ENCODE results near the gene CLDN8.
A peak's percentile ranks its signal among the peaks of the same experiment; 100 is the strongest.

The CLDN8 gene

DNA sequence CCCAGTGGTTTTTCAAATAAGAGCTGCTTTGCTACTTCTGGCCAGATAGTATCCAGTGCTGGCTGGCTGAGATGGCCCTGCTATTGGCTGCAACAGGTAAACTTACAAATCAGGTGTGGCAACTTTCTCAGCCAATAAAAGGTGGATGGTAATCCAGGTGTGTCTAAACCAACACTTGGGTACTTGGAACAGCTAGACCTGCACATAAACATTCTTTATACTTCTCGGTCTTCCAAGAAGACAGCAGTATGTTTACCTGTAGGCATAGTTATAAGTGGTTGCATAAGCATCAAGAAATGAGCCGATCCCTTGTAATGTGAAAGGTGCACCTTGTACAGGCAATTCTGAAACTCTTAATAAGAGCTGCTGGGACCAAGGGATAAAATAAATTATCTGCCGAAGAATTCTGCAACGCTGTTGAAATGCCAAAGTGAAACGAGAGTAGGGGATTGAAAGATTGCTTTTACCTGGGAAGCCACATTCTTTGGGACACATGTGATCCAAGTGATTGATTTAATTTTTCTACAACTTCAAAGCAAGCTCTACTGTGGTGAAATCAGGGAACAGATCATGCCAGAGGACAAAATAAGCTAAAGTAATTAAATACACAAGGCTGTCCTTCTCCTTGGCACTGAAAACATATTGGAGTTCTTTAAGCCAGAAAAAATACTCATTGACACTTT lies at the start of gene CLDN8:
TSS of gene CLDN8 (minus strand) at position 57 of the 683 bp plus-strand sequence. CDS start 172 bp downstream, outside the sequence.
- no peak for DNase-seq (ENCODE audit: low read depth)

DNA sequence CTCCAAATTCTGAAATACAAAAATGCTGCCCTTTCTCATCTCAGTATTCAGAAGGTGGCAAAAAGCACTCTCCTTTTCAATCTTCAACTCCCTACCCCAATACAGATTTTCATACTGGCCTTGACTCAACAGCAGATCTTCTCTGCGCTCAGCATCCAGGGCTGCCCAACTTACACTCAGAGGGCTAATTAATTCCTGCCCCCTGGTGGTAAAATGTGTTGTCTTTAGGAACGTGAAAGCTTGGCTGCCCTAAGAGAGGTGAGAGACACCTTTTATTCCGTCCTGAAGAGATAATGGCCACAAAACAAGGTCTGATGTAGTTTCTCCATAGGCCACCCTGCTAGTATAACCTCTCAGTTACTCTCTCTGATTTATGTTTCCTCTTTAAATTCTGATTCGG lies 41.9 kb upstream of the CLDN8 start:
- no peak for DNase-seq (ENCODE audit: low read depth)

DNA sequence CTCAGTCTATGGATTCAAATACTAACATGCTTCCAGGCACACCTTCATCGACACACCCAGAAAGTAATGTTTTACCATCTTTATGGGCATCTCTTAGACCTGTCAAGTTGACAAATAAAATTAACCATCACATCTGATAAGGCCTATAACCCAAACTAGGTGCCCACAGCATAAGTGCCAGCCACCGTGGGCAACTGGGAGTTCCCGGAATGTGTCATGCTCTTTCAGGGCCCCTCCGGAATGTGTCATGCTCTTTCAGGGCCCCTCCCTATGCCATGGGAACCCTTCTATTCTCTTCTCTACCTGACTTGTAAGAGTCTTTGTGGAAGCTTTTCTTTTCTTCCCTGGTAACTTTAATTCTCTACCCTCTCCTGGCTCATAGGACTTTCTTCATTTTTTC lies 40.2 kb upstream of the CLDN8 start:
- DNase-seq (ENCODE audit: low read depth), result no peak

DNA sequence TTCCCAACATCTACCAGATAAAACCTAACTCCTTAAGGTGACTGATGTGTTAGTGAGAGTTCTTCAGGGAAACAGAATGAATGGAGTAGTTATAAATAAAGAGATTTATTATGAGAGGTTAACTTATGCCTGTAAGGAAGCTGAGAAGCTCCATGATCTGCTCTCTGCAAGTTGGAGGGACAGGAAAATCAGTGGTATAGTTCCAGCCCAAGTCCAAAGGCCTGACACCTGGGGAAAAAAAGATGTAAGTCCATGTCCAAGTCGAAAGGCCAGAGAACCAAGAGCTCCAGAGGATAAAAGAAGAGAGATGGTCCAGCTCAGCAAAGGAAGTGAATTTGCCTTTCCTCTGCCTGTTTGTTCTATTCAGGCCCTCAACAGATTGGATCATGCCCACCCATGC lies 39.8 kb upstream of the CLDN8 start:
- no peak for DNase-seq (ENCODE audit: low read depth)

DNA sequence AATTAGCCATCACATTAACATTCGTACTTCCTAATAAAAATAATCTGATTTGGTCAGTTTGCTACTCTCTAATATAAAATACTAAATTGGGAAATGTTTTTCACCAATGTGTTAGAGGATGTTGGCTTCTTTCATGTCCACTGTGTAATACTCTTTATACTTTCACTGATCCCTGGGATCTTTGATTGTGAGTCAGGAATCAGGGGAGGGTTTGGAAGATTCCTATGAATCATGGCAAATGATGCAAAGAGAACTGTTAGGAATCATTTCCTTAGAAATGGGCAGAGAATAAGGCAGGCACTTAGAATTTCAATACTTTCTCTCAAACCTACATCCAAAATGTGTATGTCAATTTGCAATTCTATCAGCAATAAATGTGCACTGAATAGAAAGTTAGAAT lies 35.9 kb upstream of the CLDN8 start:
- DNase-seq (ENCODE audit: low read depth), result no peak

DNA sequence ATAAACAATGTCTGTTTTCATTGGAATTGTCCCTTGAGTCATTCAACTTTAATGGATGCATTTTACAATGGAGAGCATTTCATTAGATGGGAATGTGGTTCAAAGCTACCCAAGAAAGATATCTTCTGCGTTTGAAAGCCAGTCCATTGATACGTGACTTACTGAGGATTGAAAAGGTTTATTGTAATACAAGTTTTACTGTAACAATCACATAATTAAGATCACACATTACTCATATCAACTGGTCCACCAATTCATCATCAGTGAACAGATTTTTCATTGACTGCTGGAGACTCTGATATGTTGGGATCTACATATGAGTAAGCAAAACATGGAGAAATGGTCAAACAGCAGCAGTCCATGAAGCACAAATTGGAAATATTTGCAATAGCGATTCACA lies 34.0 kb upstream of the CLDN8 start:
- no peak for DNase-seq (ENCODE audit: low read depth)

DNA sequence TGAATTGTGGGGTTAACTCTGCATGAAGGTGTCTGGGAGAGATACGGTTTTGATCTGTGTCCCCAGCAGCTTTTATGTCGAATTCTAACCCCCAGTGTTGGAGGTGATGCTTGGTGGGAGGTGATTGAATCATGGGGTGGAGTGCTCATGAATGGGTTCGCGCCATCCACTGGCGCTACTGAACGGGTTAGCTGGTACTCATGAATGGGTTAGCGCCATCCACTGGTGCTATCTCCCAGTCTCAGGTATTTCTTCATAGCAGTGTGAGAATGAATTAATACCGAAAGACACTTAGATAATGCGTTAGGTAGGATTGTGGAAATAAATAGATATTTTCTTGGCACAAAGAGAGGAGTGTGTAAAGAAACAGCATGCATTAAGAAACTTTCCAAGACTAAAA lies 32.9 kb upstream of the CLDN8 start:
- no peak for DNase-seq (ENCODE audit: low read depth)

DNA sequence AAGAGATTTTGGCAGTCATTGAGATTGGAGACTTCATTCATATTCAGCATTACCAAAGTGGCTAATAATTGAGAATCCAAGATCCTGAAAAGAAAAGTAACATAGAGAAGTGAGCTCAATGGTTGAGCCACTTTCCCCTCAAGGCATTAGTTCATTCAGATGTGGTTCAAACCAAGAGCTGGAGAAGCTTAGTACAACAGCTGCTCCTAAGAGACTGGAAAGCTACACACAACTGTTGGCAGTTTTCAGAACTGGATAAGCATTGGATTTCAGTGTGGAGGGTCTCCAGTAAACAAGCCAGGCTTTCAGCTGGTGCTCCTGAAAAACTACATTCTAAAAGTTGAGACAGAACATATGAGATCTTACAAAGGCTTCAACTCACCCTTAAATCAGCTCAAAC lies 29.2 kb upstream of the CLDN8 start:
- DNase-seq (ENCODE audit: low read depth), result no peak

DNA sequence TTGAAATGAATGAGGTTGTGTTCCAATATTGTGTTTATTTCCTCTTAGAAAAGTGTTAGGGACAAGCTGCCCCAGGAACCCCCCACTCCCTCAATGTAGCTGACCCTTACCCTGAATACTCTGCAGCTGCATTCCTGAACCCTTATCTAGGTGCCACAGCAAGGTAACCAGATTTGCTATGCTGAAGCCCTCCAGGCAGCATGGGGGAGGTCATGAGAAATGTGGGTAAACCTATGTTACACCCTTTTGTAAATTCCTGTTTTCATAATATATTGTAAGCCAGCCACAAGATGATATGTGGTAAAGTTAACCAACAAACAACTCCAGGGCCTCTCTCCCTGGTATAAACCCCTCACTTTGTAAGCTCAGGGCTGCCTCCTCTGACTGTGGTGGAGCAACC lies 27.8 kb upstream of the CLDN8 start:
- no peak for DNase-seq (ENCODE audit: low read depth)

DNA sequence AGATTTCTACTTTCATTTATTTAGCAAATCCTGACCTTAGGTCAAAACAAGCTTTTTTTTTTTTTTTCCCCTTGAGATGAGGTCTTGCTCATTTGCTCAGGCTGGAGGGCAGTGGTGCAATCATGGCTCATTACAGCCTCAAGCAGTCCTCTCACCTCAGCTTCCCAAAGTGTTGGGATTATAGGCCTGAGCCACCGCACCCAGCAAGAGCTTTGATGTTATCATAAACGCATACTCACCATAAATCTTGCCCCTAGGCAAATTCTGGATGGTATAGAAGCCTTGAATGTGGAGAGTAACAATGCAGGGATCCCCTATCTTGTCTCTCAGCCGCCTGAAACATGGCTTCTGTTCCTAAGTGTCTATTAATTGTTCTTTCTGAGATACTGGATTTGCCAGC lies 24.8 kb upstream of the CLDN8 start:
- no peak for DNase-seq (ENCODE audit: low read depth)

DNA sequence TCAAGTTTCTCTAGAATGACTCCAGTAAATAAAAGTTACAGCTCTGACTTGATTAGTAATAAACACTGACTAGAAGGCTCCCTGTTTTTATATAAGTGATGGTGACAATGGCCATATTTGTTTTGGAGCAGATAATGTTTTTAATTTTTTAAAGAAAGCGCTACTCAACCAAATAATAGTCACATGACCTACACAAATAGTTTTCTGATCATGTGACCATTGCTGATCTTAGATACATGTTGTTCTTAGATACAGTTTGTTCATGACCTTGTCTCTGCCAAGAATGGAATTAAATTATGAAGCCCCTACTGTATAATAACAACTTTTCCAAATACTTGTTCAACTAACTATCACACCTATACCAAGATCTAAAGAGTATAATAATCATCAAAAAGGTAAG lies 22.3 kb upstream of the CLDN8 start:
- DNase-seq (ENCODE audit: low read depth), result no peak

DNA sequence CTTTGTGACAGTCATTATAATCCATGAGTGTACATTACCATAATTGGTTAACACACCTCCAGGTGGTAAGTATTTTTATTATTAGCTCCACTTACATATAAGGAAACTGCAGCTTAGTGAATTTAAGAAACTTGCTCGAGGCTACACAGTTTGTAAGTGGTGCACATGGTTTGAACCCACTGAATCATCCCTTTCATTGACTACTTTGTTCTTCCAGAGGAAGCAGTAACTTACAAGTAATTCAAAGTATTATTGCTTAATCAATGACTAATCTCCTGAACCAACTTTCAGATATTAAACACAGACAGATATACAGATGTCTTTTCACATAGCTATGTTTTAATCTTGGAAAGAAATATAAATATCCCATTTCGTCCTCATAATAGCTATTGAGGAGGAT lies 18.7 kb upstream of the CLDN8 start:
- DNase-seq (ENCODE audit: low read depth), result no peak

DNA sequence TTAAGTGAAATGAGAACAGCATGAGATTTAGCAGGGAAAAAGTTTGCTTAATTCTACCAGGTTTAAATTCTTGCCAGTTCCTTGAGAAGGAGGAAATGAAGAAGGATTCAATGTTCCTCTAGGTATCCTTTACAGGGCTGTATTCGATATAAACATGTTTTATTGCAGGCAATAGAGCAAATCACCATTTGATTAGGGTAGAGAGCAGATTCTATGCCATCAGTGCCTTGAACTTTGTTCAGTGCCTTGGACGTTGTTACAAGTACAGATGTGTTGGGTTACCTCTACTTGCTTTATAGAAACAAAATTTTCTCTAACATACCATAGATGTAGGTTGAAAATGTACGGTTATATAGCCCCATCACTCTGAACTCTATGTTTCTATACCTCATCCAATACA lies 18.2 kb upstream of the CLDN8 start:
- no peak for DNase-seq (ENCODE audit: low read depth)

DNA sequence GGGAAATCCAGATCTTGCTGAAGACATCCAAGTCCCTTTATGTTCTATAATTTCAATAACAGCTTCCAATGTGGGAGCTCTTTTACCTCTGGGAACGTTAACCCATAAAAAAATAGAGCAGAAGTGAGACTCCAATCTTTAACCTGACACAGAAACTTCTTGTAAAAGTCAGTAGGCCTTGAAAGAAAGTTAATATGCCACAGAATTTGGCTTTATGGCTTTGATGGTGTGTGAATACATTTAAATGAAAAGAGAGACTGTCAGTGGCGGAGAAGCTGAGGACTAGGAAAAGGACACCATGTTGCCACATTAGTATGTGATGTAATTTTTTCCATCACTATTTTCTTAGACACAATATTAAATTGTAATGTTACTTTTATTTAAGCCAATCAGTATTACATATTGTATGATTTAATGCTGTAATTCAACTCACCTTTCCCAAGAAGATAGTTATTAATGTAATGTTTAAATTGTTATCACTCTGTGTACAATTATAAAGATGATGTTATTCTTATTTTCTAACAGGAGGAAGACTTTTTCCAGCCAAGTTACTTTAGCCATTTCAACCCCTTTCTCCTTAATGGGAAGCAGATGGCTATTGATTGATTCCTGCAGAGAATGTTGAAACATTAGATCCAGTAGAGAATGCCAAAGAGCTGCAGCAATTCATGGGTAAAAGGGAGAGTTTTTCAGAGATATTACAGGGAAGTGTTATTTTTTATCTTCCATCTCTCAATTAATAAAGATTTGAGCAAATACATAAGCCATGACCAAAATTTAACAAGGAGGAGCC lies 17.5 kb upstream of the CLDN8 start:
- DNase-seq (ENCODE audit: low read depth), result no peak

DNA sequence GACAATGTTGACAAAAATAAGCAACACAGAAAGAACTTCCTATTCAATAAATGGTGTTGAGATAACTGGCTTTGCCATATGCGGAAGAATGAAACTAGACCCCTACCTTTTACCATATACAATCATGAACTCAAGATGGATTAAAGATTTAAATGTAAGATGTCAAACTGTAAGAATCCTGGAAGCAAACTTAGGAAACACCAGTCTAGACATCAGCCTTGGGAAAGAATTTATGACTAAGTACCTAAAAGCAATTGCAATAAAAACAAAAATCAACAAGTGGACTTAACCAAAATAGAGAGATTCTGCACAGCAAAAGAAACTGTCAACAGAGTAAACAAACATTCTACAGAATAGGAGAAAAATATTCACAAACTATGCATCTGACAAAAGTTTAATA lies 16.1 kb upstream of the CLDN8 start:
- no peak for DNase-seq (ENCODE audit: low read depth)

DNA sequence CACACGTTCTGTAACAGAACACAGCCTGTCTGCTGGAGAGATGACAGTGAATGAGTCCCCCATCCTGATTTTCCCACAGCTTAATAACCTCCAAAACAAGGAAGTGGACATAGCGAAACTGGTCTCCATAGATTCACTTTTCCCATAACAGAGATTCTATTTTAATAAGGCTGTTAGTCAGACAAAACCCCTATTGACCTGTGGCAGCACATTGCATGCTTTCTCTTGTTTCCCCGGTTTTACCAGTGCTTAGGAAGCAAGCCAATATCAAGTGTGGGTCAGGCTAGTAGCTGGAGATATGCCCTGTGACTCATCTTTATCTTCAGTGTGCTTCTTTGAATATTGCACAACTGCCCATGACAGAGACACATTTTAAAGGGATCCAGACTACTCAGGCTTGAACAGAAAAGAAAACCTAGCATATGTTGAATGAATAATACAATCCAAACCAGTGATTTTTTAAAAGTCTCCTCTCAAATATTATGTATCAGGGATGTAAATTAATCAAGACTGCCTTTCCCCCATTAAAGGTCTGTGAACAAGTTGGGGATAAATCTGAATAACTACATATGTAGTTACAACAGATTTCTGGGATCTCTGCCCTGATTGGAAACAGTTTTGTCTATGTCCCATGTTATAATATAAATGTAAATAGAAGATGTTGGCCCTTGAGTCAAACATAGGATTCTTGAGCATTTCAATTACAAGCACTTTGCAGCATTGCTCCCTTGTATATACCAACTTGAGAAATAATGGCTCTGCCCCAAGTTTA lies 11.9 kb upstream of the CLDN8 start:
- DNase-seq (ENCODE audit: low read depth), result peak; percentile 0

DNA sequence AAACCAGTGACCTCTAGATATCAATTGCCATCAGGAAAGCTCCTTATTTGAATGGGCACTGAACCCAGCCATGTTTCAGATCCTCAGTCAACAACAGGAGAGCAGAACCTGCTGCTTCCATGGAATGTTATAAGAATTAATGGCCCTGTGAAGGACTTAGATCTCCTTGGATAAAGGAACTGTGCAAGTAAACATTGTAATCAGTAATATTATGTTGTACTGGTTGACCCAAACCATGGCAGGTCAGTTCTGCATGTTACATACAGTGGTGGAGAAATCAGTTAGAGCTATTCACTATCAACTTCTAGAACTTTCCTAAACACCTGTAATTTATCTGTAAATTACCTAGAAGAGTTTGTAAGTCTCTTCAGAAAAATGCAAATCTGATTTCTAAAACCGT lies 11.2 kb upstream of the CLDN8 start:
- no peak for DNase-seq (ENCODE audit: low read depth)

DNA sequence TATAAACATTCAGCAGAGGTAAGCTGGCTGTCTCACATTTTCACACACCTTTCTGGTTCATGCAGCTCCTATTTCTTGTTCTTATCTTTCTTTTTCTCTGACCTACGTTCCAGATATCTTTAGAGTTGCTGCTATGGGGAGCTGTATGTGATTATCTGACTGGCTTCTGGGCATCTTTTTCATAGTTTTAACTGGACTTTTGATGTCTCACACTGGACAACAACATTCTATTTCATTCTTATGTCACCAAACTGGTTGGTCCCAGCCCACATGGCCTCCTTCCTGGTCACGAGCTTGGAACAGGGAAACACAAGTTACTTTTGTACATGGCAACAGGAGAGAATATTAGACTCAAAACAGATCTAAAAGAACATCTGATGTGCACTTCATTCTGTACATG lies 7.7 kb upstream of the CLDN8 start:
- DNase-seq (ENCODE audit: low read depth), result no peak

DNA sequence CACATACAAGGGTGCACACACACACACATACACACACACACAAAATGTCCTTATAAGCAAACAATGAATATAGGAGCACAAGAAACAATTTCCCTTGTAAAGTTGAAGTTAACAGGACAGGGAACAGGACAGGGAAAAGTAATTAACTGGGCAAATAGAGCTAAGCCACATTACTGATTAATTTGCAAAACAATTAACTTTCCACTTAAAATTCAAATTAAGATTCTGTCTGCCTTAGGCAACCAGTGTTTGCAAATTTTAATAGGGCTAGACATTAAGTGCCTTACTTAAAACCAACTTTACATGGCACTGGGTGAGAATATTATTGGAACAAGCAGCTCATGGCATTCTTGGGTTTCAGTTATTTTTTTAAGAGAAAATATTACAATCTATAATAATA lies 6.8 kb upstream of the CLDN8 start:
- no peak for DNase-seq (ENCODE audit: low read depth)

DNA sequence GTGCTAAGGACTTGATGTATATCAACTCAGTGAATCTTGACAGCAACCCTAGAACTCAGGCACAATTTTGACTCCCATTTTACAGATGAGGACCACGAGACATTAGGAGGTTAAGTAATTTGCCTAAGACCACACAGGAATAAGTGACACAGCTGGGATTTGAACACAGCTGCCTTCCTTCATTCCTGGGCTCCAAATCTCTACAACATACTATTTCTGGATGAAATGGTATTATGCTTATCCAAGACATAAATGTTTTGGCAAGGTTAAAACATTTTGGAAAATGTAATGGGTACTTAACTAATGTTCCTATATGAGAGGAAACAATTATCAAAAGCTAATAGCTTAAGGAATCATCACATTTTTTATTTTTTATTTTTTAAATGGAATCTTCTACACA lies 4.8 kb downstream of the CLDN8 start:
- no peak for DNase-seq (ENCODE audit: low read depth)

DNA sequence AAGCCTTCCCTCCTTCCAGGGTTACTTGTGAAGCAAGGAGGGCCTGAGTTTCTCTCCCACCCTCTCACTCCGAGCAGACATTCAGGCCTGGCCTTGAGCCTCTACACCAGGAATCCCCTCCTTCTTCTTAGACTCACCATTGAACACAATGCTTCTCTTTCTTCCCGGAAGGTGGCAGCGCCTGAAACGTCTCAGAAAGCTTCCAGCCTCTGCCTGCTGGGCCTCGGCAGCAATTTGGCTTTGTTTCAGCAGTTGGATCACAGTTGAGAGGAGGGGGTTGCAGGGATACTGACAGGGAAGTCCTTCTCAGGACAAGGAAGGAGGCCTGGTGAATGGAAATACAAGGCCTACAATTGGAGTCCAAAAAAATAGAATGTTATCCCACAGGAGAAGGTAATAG lies 6.3 kb downstream of the CLDN8 start:
- DNase-seq (ENCODE audit: low read depth), result no peak

DNA sequence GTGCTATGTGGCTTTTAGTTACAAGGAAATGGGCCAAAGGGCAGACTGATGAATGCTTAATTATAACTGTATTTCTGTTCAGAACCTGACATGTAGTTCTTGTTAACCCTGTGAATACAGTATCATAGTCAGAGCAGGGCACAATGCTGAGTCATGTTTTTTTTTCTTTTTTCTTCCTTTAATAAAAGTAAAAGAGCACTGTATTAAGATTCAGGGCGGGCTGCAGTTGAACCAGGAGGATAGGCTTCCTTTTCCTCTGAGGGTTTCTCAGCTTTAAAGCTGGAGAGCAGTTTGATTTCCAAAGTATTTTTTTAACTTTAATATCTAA lies 8.7 kb downstream of the CLDN8 start:
- no peak for DNase-seq (ENCODE audit: low read depth)

DNA sequence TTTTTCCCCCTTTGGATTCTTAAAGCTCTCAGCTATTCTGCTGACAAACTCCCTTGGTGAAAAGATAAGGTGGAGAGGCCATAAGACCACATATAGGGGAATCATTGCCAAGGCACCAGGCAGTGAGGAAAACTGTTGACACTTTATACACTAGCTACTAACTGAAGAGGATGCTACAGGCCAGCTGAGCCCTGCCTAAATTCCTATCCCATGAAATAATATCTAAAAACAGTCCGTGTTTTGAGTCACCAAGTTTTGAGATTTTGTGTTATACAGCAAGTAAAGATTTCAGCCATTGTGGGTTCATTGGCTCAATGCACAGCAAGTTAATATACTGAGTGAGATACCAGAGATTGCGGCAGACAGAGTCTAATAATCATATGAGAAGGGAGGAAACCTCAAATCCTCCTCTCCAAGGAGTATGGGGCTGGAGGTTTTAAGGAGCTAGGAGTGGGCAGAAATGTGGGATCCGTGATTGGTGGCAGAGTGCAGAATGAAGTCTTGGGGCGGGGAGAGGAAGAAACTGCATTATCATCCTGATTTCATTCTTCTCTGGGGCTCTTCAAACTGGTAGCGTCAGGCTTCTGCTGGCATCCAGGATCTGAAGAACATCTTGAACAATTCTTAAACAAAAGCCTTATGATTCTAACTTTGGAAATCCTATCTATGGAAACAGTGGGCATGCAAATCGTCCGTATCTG lies 9.2 kb downstream of the CLDN8 start:
- no peak for DNase-seq (ENCODE audit: low read depth)
